Testis (tissue), 2 donors: Measurements from ENCODE around the gene MMP15.

Experiments
- POLR2A ChIP-seq: fragments of 450-650 bp; IDR thresholded peaks from one replicate; pipeline ENCODE4 v1.6.1; 2017; ENCODE audit warnings: antibody characterized with exemption, mild to moderate bottlenecking, moderate library complexity
- TF ChIP-seq, protein P1 (sequence below), 3 experiments: fragments of 450-650 bp in 2 of 3; fragments of 200-600 bp in 1 of 3; sonication (generic) in 1 of 3; IDR thresholded peaks; one replicate each; pipeline ENCODE4 v1.5.1; 2016 to 2019; ENCODE audit warnings: antibody characterized with exemption in 3 of 3, mild to moderate bottlenecking in 2 of 3, moderate library complexity in 1 of 3

DNA sequence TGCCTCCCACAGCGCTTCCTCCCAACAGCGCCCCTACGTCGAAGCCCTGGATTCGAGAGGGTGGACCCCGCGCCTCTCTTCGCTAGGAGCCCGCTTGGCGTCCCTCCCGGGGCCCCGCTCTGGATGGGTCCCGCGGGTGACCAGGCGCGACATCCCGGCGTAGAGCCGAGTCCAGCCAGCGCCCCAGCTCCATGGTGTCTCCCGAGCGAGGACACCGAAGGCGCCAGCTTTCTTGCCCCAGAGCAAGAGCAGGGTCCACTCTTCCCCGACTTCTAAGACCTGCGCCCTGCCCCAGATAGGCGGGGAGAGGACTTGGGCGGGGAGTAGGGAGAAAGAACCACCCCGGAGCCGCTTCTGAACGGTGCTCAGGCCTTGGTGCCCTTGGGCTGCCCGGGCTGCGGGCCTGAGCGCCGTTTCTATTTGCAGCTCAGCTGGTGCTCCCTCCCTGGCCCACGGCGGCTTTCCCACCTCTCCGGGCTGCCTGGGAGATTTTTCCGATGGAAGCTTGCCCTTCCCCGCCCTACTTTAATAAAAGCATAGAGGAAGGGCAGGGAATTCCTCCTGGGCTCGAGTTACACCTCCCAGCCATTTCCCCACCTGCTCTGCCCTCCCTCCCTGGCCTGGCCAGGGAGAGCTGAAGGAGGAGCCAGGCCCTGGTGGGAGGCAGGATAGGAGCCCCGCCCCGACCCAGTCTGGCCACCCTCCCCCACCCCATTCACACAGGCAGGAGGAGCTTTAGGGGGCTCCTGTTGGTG is 1.8 kb downstream of the MMP15 start:
- no peak for TF ChIP-seq POLR2A
- TF ChIP-seq, protein P1, sequence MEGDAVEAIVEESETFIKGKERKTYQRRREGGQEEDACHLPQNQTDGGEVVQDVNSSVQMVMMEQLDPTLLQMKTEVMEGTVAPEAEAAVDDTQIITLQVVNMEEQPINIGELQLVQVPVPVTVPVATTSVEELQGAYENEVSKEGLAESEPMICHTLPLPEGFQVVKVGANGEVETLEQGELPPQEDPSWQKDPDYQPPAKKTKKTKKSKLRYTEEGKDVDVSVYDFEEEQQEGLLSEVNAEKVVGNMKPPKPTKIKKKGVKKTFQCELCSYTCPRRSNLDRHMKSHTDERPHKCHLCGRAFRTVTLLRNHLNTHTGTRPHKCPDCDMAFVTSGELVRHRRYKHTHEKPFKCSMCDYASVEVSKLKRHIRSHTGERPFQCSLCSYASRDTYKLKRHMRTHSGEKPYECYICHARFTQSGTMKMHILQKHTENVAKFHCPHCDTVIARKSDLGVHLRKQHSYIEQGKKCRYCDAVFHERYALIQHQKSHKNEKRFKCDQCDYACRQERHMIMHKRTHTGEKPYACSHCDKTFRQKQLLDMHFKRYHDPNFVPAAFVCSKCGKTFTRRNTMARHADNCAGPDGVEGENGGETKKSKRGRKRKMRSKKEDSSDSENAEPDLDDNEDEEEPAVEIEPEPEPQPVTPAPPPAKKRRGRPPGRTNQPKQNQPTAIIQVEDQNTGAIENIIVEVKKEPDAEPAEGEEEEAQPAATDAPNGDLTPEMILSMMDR (IDR thresholded peaks at IDR 0.05), result no peak
